Measurements from ENCODE around the gene CREB3. TPM values are rescaled to one million over a fixed set of nuclear protein-coding genes. Genes with fewer than 3 reads are reported as not detected.

The CREB3 gene
- polyA plus RNA-seq, 3 donors: 17.4 to 38.7 (median 32.2) TPM

- Mint-ChIP-seq H3K27ac (no peak overlapping the region), H3K4me3 (no peak overlapping the region), H3K4me1 (peaks cover 16% of the 10 kb centered on the region), H3K9me3 (peaks cover 0 to 3% (median 0%) of the 10 kb centered on the region in 7 donors), H3K36me3 (no peaks in the 10 kb centered on the region), H3K27me3 (ENCODE audit: low read depth in 3 of 3) (peaks cover 0 to 2% (median 1%) of the 10 kb centered on the region in 3 donors)
- Histone ChIP-seq H3K27me3 (ENCODE audit: control insufficient read depth in 2 of 2, insufficient read depth in 2 of 2, low read length in 2 of 2) (no peaks in the 10 kb centered on the region), H3K9ac (ENCODE audit: insufficient read depth, low read length, poor library complexity, severe bottlenecking) (no peak overlapping the region), H3K27ac (ENCODE audit: low read depth in 1 of 2, low read length in 2 of 2) (no peak overlapping the region), H2AFZ (ENCODE audit: insufficient read depth, low read depth, low read length, poor library complexity, severe bottlenecking) (no peak overlapping the region), H3K4me2 (replicated peaks; ENCODE audit: extremely low read depth, low read length, poor library complexity, severe bottlenecking) (no peak overlapping the region), H3K79me2 (ENCODE audit: insufficient read depth, low read length) (no peaks in the 10 kb centered on the region), H3K4me1 (ENCODE audit: control insufficient read depth in 1 of 2, insufficient read depth in 2 of 2, low read length in 2 of 2) (peaks cover 15 to 16% of the 10 kb centered on the region in 2 donors), H4K20me1 (ENCODE audit: insufficient read depth, low read length) (no peaks in the 10 kb centered on the region), H3K4me3 (replicated peaks in 1 of 3; ENCODE audit: low read depth in 2 of 3, low read length in 3 of 3) (no peak overlapping the region), H3K9me3 (replicated peaks in 1 of 2; ENCODE audit: control insufficient read depth in 1 of 2, insufficient read depth in 1 of 2, low read length in 2 of 2) (no peaks in the 10 kb centered on the region), H3K36me3 (replicated peaks in 1 of 2; ENCODE audit: control insufficient read depth in 1 of 2, insufficient read depth in 2 of 2, low read length in 2 of 2) (no peaks in the 10 kb centered on the region)
- no CpG with 5 or more reads among the region's 3 CpGs for WGBS (ENCODE audit: insufficient coverage)
- intact Hi-C loops (cut with micrococcal nuclease): no loop called here
- no peak for DNase-seq
- TF ChIP-seq CTCF (IDR thresholded peaks at IDR 0.05): no peak
Observed at GRCh38 chr9:35778496-35778895, 46.0 kb downstream of the CREB3 start.

GRCh38 chr9:35781066-35781465, 48.6 kb downstream of the CREB3 start:
- WGBS (ENCODE audit: insufficient coverage): no CpG with 5 or more reads among the region's 2 CpGs
- no peak overlapping the region for H3K4me3 Mint-ChIP-seq
- no peak overlapping the region for H3K27ac ChIP-seq (ENCODE audit: low read depth in 1 of 2, low read length in 2 of 2)

More at GRCh38 chr9:35781066-35781465, 48.6 kb downstream of the CREB3 start:
- no peak for DNase-seq
- peaks cover 4% of the 10 kb centered on the region in 2 donors for H3K4me1 ChIP-seq (ENCODE audit: control insufficient read depth in 1 of 2, insufficient read depth in 2 of 2, low read length in 2 of 2)
- Mint-ChIP-seq H3K9me3 (peaks cover 0 to 3% (median 0%) of the 10 kb centered on the region in 7 donors), H3K4me1 (peaks cover 3% of the 10 kb centered on the region), H3K27me3 (ENCODE audit: low read depth in 3 of 3) (peaks cover 0 to 1% (median 0%) of the 10 kb centered on the region in 3 donors), H3K36me3 (no peaks in the 10 kb centered on the region), H3K27ac (no peak overlapping the region)
- no peak overlapping the region for H3K4me3 ChIP-seq (replicated peaks in 1 of 3; ENCODE audit: low read depth in 2 of 3, low read length in 3 of 3)
- H3K9ac ChIP-seq (ENCODE audit: insufficient read depth, low read length, poor library complexity, severe bottlenecking): no peak overlapping the region
- no peaks in the 10 kb centered on the region for H3K79me2 ChIP-seq (ENCODE audit: insufficient read depth, low read length)
- no peak overlapping the region for H2AFZ ChIP-seq (ENCODE audit: insufficient read depth, low read depth, low read length, poor library complexity, severe bottlenecking)
- no peak overlapping the region for H3K4me2 ChIP-seq (replicated peaks; ENCODE audit: extremely low read depth, low read length, poor library complexity, severe bottlenecking)
- no peak for TF ChIP-seq CTCF (IDR thresholded peaks at IDR 0.05)
- H3K27me3 ChIP-seq (ENCODE audit: control insufficient read depth in 2 of 2, insufficient read depth in 2 of 2, low read length in 2 of 2): no peaks in the 10 kb centered on the region
- H3K9me3 ChIP-seq (replicated peaks in 1 of 2; ENCODE audit: control insufficient read depth in 1 of 2, insufficient read depth in 1 of 2, low read length in 2 of 2): no peaks in the 10 kb centered on the region
- no peaks in the 10 kb centered on the region for H3K36me3 ChIP-seq (replicated peaks in 1 of 2; ENCODE audit: control insufficient read depth in 1 of 2, insufficient read depth in 2 of 2, low read length in 2 of 2)
- intact Hi-C loops (cut with micrococcal nuclease): no loop called here
- no peaks in the 10 kb centered on the region for H4K20me1 ChIP-seq (ENCODE audit: insufficient read depth, low read length)
